ENCODE results near the gene ZNF205. TPM values are rescaled to one million over a fixed set of nuclear protein-coding genes. Genes with fewer than 3 reads are reported as not detected.
A peak's percentile ranks its signal among the peaks of the same experiment; 100 is the strongest.
"Not testable (repeated sequence)": the region's sequence is repeated elsewhere in the genome, so short reads cannot be mapped to it uniquely, and the experiment has no call there.

The ZNF205 gene
- total and polyA plus RNA-seq, 8 donors, result 0.87 to 27.5 (median 12.9) TPM

DNA sequence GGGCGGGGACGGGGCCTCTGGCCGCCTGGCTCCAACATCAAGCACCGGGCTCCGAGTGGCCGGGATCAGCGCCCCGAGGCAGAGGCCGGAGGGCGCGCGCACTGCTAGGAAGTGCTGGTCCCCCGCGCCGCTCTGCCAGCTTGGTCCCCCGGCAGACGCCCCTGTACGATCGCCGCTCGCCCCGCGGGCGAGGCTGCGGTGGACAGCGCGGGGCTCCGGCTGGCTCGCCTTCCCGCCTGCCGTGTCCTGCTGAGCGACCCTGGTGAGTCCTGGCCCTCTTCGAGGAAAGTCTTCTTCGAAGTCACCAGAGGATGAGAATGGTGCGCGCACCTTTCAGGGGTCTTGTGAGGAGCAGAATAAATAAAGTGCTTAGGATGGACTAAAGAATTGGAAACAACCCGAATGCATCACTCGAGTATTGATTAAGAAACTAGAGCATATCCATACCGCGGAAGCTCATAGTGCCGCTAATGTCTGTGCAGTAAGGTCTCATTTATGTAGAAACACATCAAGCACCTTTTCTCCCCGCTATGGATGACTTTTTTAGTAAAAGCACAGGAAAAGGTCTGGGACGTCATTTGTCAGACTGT lies 22.8 kb downstream of the ZNF205 start:
- Histone ChIP-seq H3K9me3 (no peaks in the 10 kb centered on the region), H3K36me3 (peaks cover 4 to 50% (median 42%) of the 10 kb centered on the region in 4 donors), H3K27ac (peak overlapping the region; percentile 88 to 97 (median 94)), H3K4me3 (peak overlapping the region; percentile 63 to 90 (median 80)), H3K4me1 (peaks cover 20 to 49% (median 31%) of the 10 kb centered on the region in 4 donors), H3K27me3 (no peaks in the 10 kb centered on the region)
- TF ChIP-seq POLR2A (IDR thresholded peaks at IDR 0.05) (no peak), POLR2AphosphoS5 (IDR thresholded peaks at IDR 0.05) (no peak), EP300 (IDR thresholded peaks at IDR 0.05) (no peak)
- TF ChIP-seq, protein P1, sequence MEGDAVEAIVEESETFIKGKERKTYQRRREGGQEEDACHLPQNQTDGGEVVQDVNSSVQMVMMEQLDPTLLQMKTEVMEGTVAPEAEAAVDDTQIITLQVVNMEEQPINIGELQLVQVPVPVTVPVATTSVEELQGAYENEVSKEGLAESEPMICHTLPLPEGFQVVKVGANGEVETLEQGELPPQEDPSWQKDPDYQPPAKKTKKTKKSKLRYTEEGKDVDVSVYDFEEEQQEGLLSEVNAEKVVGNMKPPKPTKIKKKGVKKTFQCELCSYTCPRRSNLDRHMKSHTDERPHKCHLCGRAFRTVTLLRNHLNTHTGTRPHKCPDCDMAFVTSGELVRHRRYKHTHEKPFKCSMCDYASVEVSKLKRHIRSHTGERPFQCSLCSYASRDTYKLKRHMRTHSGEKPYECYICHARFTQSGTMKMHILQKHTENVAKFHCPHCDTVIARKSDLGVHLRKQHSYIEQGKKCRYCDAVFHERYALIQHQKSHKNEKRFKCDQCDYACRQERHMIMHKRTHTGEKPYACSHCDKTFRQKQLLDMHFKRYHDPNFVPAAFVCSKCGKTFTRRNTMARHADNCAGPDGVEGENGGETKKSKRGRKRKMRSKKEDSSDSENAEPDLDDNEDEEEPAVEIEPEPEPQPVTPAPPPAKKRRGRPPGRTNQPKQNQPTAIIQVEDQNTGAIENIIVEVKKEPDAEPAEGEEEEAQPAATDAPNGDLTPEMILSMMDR (IDR thresholded peaks at IDR 0.05), result no peak
- intact Hi-C loops (cut with DNase I; ENCODE audit: low total_unique reads), result no loop called here
- 0 to 2% (median 1%) methylated on average over 11 to 43 of the region's 43 CpGs for WGBS, 5 donors
- DNase-seq, result no peak

DNA sequence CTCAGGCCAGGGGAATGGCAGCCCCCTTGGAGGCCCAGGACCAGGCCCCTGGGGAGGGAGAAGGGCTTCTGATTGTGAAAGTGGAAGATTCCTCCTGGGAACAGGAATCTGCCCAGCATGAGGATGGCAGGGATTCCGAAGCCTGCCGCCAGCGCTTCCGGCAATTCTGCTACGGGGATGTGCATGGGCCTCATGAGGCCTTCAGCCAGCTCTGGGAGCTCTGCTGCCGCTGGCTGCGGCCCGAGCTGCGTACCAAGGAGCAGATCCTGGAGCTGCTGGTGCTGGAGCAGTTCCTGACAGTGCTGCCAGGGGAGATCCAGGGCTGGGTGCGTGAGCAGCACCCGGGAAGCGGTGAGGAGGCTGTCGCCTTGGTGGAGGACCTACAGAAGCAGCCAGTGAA lies 24.9 kb downstream of the ZNF205 start:
- H3K4me1 ChIP-seq, result peaks cover 19 to 37% (median 27%) of the 10 kb centered on the region in 4 donors
- no peaks in the 10 kb centered on the region for H3K27me3 ChIP-seq
- whole genome bisulfite sequencing, 5 donors, result 96 to 98% (median 96%) methylated on average over 8 to 13 of the region's 13 CpGs
- peaks cover 20 to 52% (median 51%) of the 10 kb centered on the region in 4 donors for H3K36me3 ChIP-seq
- DNase-seq, result no peak
- intact Hi-C loops (cut with DNase I; ENCODE audit: low total_unique reads), result no loop called here
- H3K4me3 ChIP-seq, result no peak overlapping the region
- TF ChIP-seq, protein P1 (IDR thresholded peaks at IDR 0.05), result no peak
- TF ChIP-seq EP300 (IDR thresholded peaks at IDR 0.05), result no peak
- no peak for TF ChIP-seq POLR2AphosphoS5 (IDR thresholded peaks at IDR 0.05)
- TF ChIP-seq POLR2A (IDR thresholded peaks at IDR 0.05), result no peak
- no peaks in the 10 kb centered on the region for H3K9me3 ChIP-seq
- H3K27ac ChIP-seq, result no peak overlapping the region

DNA sequence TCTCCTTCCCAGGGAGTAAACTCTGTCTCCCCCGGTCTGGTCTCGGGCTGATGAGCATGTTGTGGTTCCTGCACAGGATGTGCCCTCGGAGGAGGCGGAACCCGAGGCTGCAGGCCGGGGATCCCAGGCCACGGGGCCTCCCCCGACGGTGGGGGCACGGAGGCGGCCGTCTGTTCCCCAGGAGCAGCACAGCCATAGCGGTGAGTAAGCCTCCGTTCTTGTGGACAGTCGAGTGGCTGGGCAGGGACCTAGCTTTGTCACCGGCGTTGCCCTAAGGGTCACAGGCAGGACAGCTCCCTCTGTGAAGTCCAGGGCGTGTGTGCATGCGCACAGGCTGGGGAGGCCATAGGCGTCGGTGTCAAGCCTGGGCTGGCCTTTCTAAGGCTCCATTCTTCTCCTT lies 26.0 kb downstream of the ZNF205 start:
- Histone ChIP-seq H3K4me1 (peaks cover 16 to 26% (median 20%) of the 10 kb centered on the region in 4 donors), H3K27ac (no peak overlapping the region), H3K9me3 (no peaks in the 10 kb centered on the region), H3K4me3 (no peak overlapping the region), H3K36me3 (peaks cover 24 to 62% (median 60%) of the 10 kb centered on the region in 4 donors), H3K27me3 (no peaks in the 10 kb centered on the region)
- TF ChIP-seq EP300 (IDR thresholded peaks at IDR 0.05) (no peak), POLR2A (IDR thresholded peaks at IDR 0.05) (no peak), POLR2AphosphoS5 (IDR thresholded peaks at IDR 0.05) (no peak)
- TF ChIP-seq, protein P1 (IDR thresholded peaks at IDR 0.05), result no peak
- 91 to 93% (median 91%) methylated on average over 15 to 21 of the region's 21 CpGs for WGBS, 5 donors
- intact Hi-C loops (cut with DNase I; ENCODE audit: low total_unique reads), result no loop called here
- DNase-seq, result no peak

DNA sequence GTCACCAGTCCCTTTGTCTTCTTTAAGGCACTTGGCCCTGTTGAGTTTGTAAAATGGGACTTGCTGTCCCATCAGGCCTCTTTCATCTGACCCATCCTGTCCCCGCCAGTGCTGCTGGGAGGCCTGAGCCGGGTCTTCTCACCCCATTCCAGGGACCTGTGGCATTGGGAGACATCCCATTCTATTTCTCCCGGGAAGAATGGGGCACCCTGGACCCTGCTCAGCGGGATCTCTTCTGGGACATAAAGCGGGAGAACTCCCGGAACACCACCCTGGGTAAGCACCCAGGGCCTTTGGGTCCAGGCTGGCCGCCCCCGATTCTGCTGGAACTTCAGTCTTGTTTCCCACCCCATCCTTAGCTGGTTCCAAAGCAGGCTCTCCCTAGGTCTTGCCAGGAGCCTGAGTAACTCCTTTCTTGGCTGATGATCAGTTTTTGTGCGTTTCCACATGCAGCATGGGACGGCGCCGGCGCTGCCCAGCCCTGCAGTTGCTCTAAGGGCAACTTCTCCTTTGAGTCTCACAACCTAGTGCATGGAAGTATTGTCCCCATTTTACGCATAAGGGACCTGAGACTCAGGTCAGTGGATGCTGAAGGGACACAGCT lies 26.5 kb downstream of the ZNF205 start:
- intact Hi-C loops (cut with DNase I; ENCODE audit: low total_unique reads), result no loop called here
- Histone ChIP-seq H3K27me3 (no peaks in the 10 kb centered on the region), H3K36me3 (peaks cover 24 to 62% (median 60%) of the 10 kb centered on the region in 4 donors), H3K4me3 (no peak overlapping the region), H3K27ac (no peak overlapping the region), H3K4me1 (peaks cover 10 to 21% (median 15%) of the 10 kb centered on the region in 4 donors), H3K9me3 (no peaks in the 10 kb centered on the region)
- TF ChIP-seq, protein P1 (IDR thresholded peaks at IDR 0.05), result no peak
- no peak for TF ChIP-seq EP300 (IDR thresholded peaks at IDR 0.05)
- no peak for TF ChIP-seq POLR2AphosphoS5 (IDR thresholded peaks at IDR 0.05)
- no peak for TF ChIP-seq POLR2A (IDR thresholded peaks at IDR 0.05)
- DNase-seq, result no peak
- 89 to 96% (median 92%) methylated on average over 14 of the region's 14 CpGs for whole genome bisulfite sequencing, 5 donors

DNA sequence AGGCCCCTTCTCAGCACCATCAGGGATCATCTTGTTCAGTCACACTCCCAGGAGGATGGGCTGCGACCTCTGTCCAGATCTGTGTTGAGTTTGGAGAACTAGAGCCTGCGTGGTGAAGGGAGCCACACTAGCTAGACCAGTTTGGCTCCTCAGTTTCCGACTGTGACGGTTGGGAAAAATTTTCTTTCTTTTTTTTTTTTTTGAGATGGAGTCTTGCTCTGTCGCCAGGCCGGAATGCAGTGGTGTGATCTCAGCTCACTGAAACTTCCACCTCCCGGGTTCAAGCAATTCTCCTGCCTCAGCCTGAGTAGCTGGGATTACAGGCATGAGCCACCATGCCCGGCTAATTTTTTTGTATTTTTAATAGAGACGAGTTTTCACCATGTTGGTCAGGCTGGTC lies 27.2 kb downstream of the ZNF205 start:
- H3K27ac ChIP-seq; intact Hi-C loops (cut with DNase I; ENCODE audit: low total_unique reads); DNase-seq; H3K4me3 ChIP-seq; H3K9me3 ChIP-seq; H3K27me3 ChIP-seq: not testable (repeated sequence)
- Histone ChIP-seq H3K4me1 (peaks cover 7 to 18% (median 12%) of the 10 kb centered on the region in 4 donors), H3K36me3 (peaks cover 24 to 62% (median 60%) of the 10 kb centered on the region in 4 donors)
- WGBS, 5 donors, result 88 to 90% (median 89%) methylated on average over 9 of the region's 9 CpGs
